Measurements from ENCODE around the gene ATE1.

GRCh38 chr10:121735263-121735662 lies 192.6 kb downstream of the ATE1 start:
- TF ChIP-seq CTCF (IDR thresholded peaks at IDR 0.05) = no peak
- no peak for TF ChIP-seq POLR2AphosphoS5 (IDR thresholded peaks at IDR 0.05; ENCODE audit: insufficient read depth in 1 of 2, low read depth in 1 of 2)
- no peak for TF ChIP-seq POLR2A (IDR thresholded peaks at IDR 0.05)

Data from vagina (tissue), 2 donors.